ENCODE results near the gene LRRTM4.

GRCh38 chr2:77370511-77370910, 151.7 kb downstream of the LRRTM4 start:
- TF ChIP-seq CTCF (optimal IDR thresholded peaks at IDR 0.05 in 1 of 3, IDR thresholded peaks at IDR 0.05 in 1 of 3, conservative IDR thresholded peaks at IDR 0.05 in 1 of 3; ENCODE audit: extremely low read depth in 1 of 3, insufficient read depth in 2 of 3, low read length in 3 of 3) (no peak), EZH2 (IDR thresholded peaks at IDR 0.05; ENCODE audit: low read length) (no peak)
